ENCODE data around the gene CDC42EP3. TPM values are rescaled to one million over a fixed set of nuclear protein-coding genes. Genes with fewer than 3 reads are reported as not detected.

CDC42EP3 gene
- total and polyA plus RNA-seq, 3 donors from 2014 or later, result 44.3 to 107 (median 50.6) TPM

- no peak overlapping the region for H3K4me3 ChIP-seq
- no peaks in the 10 kb centered on the region for H3K36me3 ChIP-seq (ENCODE audit: low read depth, missing control alignments)
- H3K27me3 ChIP-seq, result no peaks in the 10 kb centered on the region
- H3K27ac ChIP-seq, result no peak overlapping the region
- DNase-seq, result no peak
- H3K9me3 ChIP-seq, result no peaks in the 10 kb centered on the region
- intact Hi-C loops (cut with DNase I; ENCODE audit: low total_unique reads), result no loop called here
- TF ChIP-seq CTCF (IDR thresholded peaks at IDR 0.05), result no peak
- no peak for TF ChIP-seq POLR2A (IDR thresholded peaks at IDR 0.05)
- WGBS, 2 donors, result 57 to 67% methylated on average over 2 of the region's 2 CpGs
- no peaks in the 10 kb centered on the region for H3K4me1 ChIP-seq
These were observed 33.5 kb downstream of the CDC42EP3 start for GRCh38 chr2:37637985-37638384.

- H3K36me3 ChIP-seq (ENCODE audit: low read depth, missing control alignments), result no peaks in the 10 kb centered on the region
- no peak for DNase-seq
- H3K27me3 ChIP-seq, result no peaks in the 10 kb centered on the region
- TF ChIP-seq POLR2A (IDR thresholded peaks at IDR 0.05) (no peak), CTCF (IDR thresholded peaks at IDR 0.05) (no peak)
- intact Hi-C loops (cut with DNase I; ENCODE audit: low total_unique reads), result no loop called here
- H3K4me1 ChIP-seq, result no peaks in the 10 kb centered on the region
- H3K4me3 ChIP-seq, result no peak overlapping the region
- H3K27ac ChIP-seq, result no peak overlapping the region
- H3K9me3 ChIP-seq, result no peaks in the 10 kb centered on the region
- 79 to 85% methylated on average over 5 of the region's 5 CpGs for WGBS, 2 donors
These were observed 34.1 kb downstream of the CDC42EP3 start for GRCh38 chr2:37637190-37637860.

- Histone ChIP-seq H3K4me1 (no peaks in the 10 kb centered on the region), H3K27ac (no peak overlapping the region), H3K36me3 (ENCODE audit: low read depth, missing control alignments) (no peaks in the 10 kb centered on the region), H3K27me3 (no peaks in the 10 kb centered on the region), H3K9me3 (no peaks in the 10 kb centered on the region), H3K4me3 (no peak overlapping the region)
- intact Hi-C loops (cut with DNase I; ENCODE audit: low total_unique reads), result no loop called here
- WGBS, 2 donors, result 94 to 100% methylated on average over 4 of the region's 4 CpGs
- DNase-seq, result no peak
- TF ChIP-seq CTCF (IDR thresholded peaks at IDR 0.05) (no peak), POLR2A (IDR thresholded peaks at IDR 0.05) (no peak)
These were observed 34.9 kb downstream of the CDC42EP3 start for GRCh38 chr2:37636381-37637066.

GRCh38 chr2:37635504-37636380, 35.7 kb downstream of the CDC42EP3 start:
- Histone ChIP-seq H3K4me3 (no peak overlapping the region), H3K27ac (no peak overlapping the region), H3K27me3 (no peaks in the 10 kb centered on the region), H3K36me3 (ENCODE audit: low read depth, missing control alignments) (no peaks in the 10 kb centered on the region), H3K9me3 (no peaks in the 10 kb centered on the region), H3K4me1 (no peaks in the 10 kb centered on the region)
- WGBS, 2 donors, result 90 to 93% methylated on average over 8 of the region's 8 CpGs
- intact Hi-C loops (cut with DNase I; ENCODE audit: low total_unique reads), result no loop called here
- TF ChIP-seq CTCF (IDR thresholded peaks at IDR 0.05) (no peak), POLR2A (IDR thresholded peaks at IDR 0.05) (no peak)
- no peak for DNase-seq

All from testis (tissue), 3 donors.